Heart right ventricle (tissue), 16 donors: Measurements from ENCODE around the gene MINK1. TPM values are rescaled to one million over a fixed set of nuclear protein-coding genes. Genes with fewer than 3 reads are reported as not detected.

Experiments used
- ATAC-seq, 8 donors: fragments of 200-7000 bp; cut with Tn5 transposase; one replicate each; pipeline ENCODE4 v1.9.1; 2020; ENCODE audit warnings: mild to moderate bottlenecking in 8 of 8, moderate library complexity in 8 of 8, moderate number of reproducible peaks in 1 of 8
- DNase-seq, 2 donors: peaks; one replicate each; pipeline ENCODE4 v3.0.0-alpha.2; 2020
- H3K27ac ChIP-seq, 10 donors: fragments of 200-600 bp; sonication (generic) in 2 of 10; one replicate each; pipeline versions ENCODE4 v1.5.0 to v1.8.0; 2020 to 2022; ENCODE audit warnings: mild to moderate bottlenecking in 3 of 10
- H3K27me3 ChIP-seq, 7 donors: fragments of 200-600 bp; one replicate each; pipeline ENCODE4 v1.8.0; 2021 to 2022; ENCODE audit warnings: mild to moderate bottlenecking in 2 of 7
- H3K36me3 ChIP-seq, 9 donors: fragments of 200-600 bp; sonication (generic) in 1 of 9; one replicate each; pipeline versions ENCODE4 v1.5.0 to v1.8.0; 2020 to 2022; ENCODE audit warnings: mild to moderate bottlenecking in 2 of 9
- H3K4me1 ChIP-seq, 9 donors: fragments of 200-600 bp; sonication (generic) in 1 of 9; one replicate each; pipeline versions ENCODE4 v1.5.0 to v1.8.0; 2020 to 2022; ENCODE audit warnings: mild to moderate bottlenecking in 4 of 9
- H3K4me3 ChIP-seq, 10 donors: fragments of 200-600 bp; sonication (generic) in 2 of 10; one replicate each; pipeline versions ENCODE4 v1.5.0 to v1.8.0; 2020 to 2022; ENCODE audit warnings: mild to moderate bottlenecking in 7 of 10, moderate library complexity in 2 of 10
- H3K9me3 ChIP-seq, 11 donors: fragments of 200-600 bp in 10 of 11; sonication (generic) in 2 of 11; one replicate each; pipeline versions ENCODE4 v1.5.0 to v1.8.0; 2013 to 2022; ENCODE audit warnings: mild to moderate bottlenecking in 2 of 11, control low read depth in 1 of 11, moderate library complexity in 1 of 11
- WGBS, 2 donors: extraction: QIAGEN DNeasy Blood & Tissue Kit; methylation state at CpG; one replicate each; pipeline ENCODE4 v1.1.7; 2013; ENCODE audit warnings: inconsistent platforms in 1 of 2; 5-methylcytosine and 5-hydroxymethylcytosine counted together
- intact Hi-C, 10 donors: fragments of 100-400 bp; cut with DNase I; formaldehyde crosslinking; loops; one replicate each; pipeline versions ENCODE4 v1.11.1 to v1.14.2; 2022
- polyA plus RNA-seq, 2 donors: library from polyadenylated mRNA; stranded (reverse); fragments of 200-250 nt; gene quantifications; one replicate each; pipeline ENCODE4 v1.2.3, GENCODE V29; 2013
- total RNA-seq, 10 donors: library from RNA; stranded (reverse); fragmentation: NEBNext Ultra II Directional in 3 of 10; extraction: Animal tissue kit (Norgen Biotek cat#: 25700) in 3 of 10; gene quantifications; one replicate each; pipeline versions ENCODE4 v1.2.1 to v1.2.4, GENCODE V29; 2021 to 2023
- TF ChIP-seq, protein P1 (sequence below), 9 donors: fragments of 200-600 bp; sonication (generic) in 2 of 9; IDR thresholded peaks; one replicate each; pipeline versions ENCODE4 v1.5.0 to v1.8.0; 2021 to 2022; ENCODE audit warnings: antibody characterized with exemption in 9 of 9, mild to moderate bottlenecking in 5 of 9, moderate library complexity in 1 of 9
- donor health status: Arrhythmogenic right ventricular cardiomyopathy.
- donor health status: ischemic (EF 13 %, LVEDD 7.1; RV severe dilation, severe dysfunction).
- donor health status: healthy with polysubstance abuse.
- donor health status: DM: no; HTN: yes; CAD: no.
- donor health status: DM: no; HTN: no; CAD: no.
- donor health status: ischemic (EF 25% LVEDD 6.9; RV normal size, moderate dysfunction).
- donor health status: ischemic (EF 25% LVEDD 5.7; RV mildly dilated, moderate dysfunction).
- donor health status: healthy.
- donor health status: DM: yes; HTN: yes; CAD: no.
- donor health status: Ischemic cardiomyopathy.
- donor health status: ischemic (EF 35%, LVEDD 5.7; RV mildly dilated, moderate dysfunction).
- donor health status: nonischemic (EF 11% LVEDD 7.7; RV severe dilation, severe dysfunction).
- donor health status: DM: yes; HTN: yes; CAD: no.
- donor health status: PGD.
- donor health status: ischemic (EF 29% LVEDD 5.4; RV normal size, mild dysfunction).
- donor health status: nonischemic (EF 23%, LVEDD 6.1; RV moderate dilation, normal function).

Gene MINK1
- total and polyA plus RNA-seq, 12 donors = 17.3 to 54.1 (median 33.5) TPM

DNA sequence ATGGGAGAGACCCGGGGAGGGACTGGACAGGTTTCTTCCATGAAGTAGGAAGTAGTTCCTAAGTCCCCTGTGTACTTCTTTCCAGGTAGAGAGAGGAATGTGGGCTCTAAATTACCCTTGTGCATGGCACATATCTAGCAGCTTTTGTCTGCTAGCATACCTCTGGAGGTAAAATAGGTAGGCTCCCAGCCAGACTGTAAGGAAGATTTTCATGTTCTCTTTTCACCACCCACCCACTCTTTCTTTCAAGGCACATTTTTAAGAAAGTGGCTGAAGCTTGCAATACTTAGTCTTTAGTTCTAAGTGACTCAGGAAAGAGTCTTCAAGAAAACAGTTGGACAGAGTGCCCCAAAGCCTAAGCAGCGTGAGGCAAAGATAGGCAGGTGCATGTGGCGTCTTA, 9.2 kb downstream of the MINK1 start:
- Histone ChIP-seq H3K4me3 (no peak overlapping the region), H3K36me3 (peaks cover 0 to 14% (median 0%) of the 10 kb centered on the region in 9 donors), H3K27me3 (no peaks in the 10 kb centered on the region), H3K27ac (peak overlapping the region in 1 of 10 donors; percentile 79), H3K4me1 (peaks cover 5 to 72% (median 39%) of the 10 kb centered on the region in 9 donors), H3K9me3 (no peaks in the 10 kb centered on the region)
- ATAC-seq (no peak), DNase-seq (no peak)
- TF ChIP-seq, protein P1, sequence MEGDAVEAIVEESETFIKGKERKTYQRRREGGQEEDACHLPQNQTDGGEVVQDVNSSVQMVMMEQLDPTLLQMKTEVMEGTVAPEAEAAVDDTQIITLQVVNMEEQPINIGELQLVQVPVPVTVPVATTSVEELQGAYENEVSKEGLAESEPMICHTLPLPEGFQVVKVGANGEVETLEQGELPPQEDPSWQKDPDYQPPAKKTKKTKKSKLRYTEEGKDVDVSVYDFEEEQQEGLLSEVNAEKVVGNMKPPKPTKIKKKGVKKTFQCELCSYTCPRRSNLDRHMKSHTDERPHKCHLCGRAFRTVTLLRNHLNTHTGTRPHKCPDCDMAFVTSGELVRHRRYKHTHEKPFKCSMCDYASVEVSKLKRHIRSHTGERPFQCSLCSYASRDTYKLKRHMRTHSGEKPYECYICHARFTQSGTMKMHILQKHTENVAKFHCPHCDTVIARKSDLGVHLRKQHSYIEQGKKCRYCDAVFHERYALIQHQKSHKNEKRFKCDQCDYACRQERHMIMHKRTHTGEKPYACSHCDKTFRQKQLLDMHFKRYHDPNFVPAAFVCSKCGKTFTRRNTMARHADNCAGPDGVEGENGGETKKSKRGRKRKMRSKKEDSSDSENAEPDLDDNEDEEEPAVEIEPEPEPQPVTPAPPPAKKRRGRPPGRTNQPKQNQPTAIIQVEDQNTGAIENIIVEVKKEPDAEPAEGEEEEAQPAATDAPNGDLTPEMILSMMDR (IDR thresholded peaks at IDR 0.05) = no peak
- 95 to 96% methylated on average over 3 of the region's 3 CpGs for WGBS, 2 donors
- intact Hi-C loops = no loop called here

DNA sequence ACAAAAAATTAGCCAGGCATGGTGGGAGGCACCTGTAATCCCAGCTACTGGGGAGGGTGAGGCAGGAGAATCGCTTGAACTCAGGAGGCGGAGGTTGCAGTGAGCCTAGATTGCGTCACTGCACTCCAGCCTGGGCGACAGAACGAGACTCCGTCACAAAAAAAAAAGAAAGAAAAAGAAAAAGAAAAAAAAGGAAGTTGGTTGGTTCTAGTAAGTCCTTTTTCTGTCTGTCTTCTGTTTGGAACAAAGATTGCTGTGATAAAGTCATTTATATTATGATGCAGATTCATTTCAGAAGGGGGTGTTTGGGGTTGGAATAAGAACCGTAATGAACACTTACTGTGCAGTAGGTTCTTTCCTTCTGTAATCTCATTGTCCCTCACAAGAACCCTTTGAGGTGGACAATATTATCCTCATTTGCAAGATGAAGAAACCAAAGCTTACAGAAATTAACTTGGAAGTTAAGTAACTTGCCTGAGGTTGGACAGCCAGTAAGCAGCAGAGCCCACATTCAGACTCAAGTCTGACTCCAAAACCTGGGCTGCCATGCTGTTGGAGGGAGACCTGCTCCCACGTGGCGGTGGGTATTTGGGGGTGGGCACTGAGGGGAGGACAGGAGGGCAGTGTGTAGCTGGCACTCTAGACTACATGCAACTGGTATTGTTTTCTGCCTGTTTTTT, 10.3 kb downstream of the MINK1 start:
- ATAC-seq (no peak), DNase-seq (no peak)
- H3K4me3 ChIP-seq = no peak overlapping the region
- peaks cover 0 to 8% (median 0%) of the 10 kb centered on the region in 9 donors for H3K36me3 ChIP-seq
- 81 to 89% methylated on average over 9 of the region's 9 CpGs for WGBS, 2 donors
- intact Hi-C loops = no loop called here
- TF ChIP-seq, protein P1 (IDR thresholded peaks at IDR 0.05) = no peak
- no peaks in the 10 kb centered on the region for H3K27me3 ChIP-seq
- no peaks in the 10 kb centered on the region for H3K9me3 ChIP-seq
- peak overlapping the region in 1 of 10 donors; percentile 79 for H3K27ac ChIP-seq
- H3K4me1 ChIP-seq = peaks cover 0 to 69% (median 38%) of the 10 kb centered on the region in 9 donors

- WGBS, 2 donors = 85 to 90% methylated on average over 5 of the region's 5 CpGs
- DNase-seq = no peak
- intact Hi-C loops = loop anchor here in 2 of 10 donors (5.0 kb wide), 1 partner anchor 37 kb away; no protein-coding TSS in a partner anchor
- TF ChIP-seq, protein P1 (IDR thresholded peaks at IDR 0.05) = no peak
- H3K4me3 ChIP-seq = no peak overlapping the region
- H3K9me3 ChIP-seq = no peaks in the 10 kb centered on the region
- peaks cover 0 to 69% (median 34%) of the 10 kb centered on the region in 9 donors for H3K4me1 ChIP-seq
- peak in 4 of 8 donors; percentile 26 to 42 (median 36) for ATAC-seq
- H3K27ac ChIP-seq = peak overlapping the region in 1 of 10 donors; percentile 79
- H3K27me3 ChIP-seq = no peaks in the 10 kb centered on the region
- peaks cover 0 to 5% (median 0%) of the 10 kb centered on the region in 9 donors for H3K36me3 ChIP-seq
Observed at GRCh38 chr17:4845118-4845517, 12.0 kb downstream of the MINK1 start.

DNA sequence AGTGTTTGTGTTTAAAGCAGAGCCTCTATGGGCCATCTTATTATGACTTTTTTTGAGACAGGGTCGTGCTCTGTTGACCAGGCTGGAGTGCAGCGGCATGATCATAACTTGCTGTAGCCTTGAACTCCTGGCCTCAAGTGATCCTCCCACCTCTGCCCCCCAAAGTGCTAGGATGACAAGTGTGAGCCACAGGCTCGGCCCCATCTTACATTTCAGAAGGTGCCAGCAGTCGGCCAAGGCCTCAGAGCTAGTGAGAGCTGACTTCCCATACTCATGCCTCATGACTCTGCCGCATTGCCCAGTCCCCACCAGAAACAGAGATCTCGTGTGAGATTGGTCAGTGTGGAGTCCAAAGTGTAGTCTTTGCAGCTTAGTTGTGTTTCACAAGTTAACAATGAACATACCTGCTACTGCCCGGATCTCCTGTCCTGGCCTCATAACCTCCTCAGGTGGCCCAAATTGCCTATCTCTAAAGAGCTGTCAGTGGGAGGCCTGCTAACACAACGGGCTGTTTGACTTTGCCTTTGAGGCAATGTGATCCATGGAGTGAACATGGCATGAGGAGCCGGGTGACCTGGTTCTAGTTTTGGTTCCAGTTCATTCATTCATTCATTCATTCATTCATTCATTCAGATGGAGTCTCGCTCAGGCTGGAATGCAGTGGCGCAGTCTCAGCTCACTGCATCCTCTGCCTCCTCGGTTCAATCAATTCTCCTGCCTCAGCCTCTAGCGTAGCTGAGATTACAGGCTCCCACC, 13.7 kb downstream of the MINK1 start:
- no peaks in the 10 kb centered on the region for H3K9me3 ChIP-seq
- no peak for DNase-seq
- no peak for ATAC-seq
- TF ChIP-seq, protein P1 (IDR thresholded peaks at IDR 0.05) = no peak
- intact Hi-C loops = loop anchor here in 2 of 10 donors (5.0 kb wide), 1 partner anchor 35 kb away; no protein-coding TSS in a partner anchor
- no peak overlapping the region for H3K4me3 ChIP-seq
- H3K36me3 ChIP-seq = peaks cover 0 to 5% (median 0%) of the 10 kb centered on the region in 9 donors
- H3K27me3 ChIP-seq = no peaks in the 10 kb centered on the region
- peaks cover 0 to 60% (median 25%) of the 10 kb centered on the region in 9 donors for H3K4me1 ChIP-seq
- H3K27ac ChIP-seq = peak overlapping the region in 1 of 10 donors; percentile 20
- WGBS, 2 donors = 89 to 92% methylated on average over 13 of the region's 13 CpGs
